GM21786 (cell line): Measurements from ENCODE around the gene AOAH.

ENCODE experiments used
- ATAC-seq: cut with Tn5 transposase; IDR thresholded peaks from one replicate; pipeline ENCODE4 v1.9.1; 2021; ENCODE audit not compliant: unreplicated experiment

The AOAH gene

GRCh38 chr7:36635091-36635490, 89.2 kb downstream of the AOAH start:
- ATAC-seq, result no peak

- ATAC-seq, result no peak
Measured at GRCh38 chr7:36633377-36633776, 90.9 kb downstream of the AOAH start.

GRCh38 chr7:36630112-36630650, 94.1 kb downstream of the AOAH start:
- no peak for ATAC-seq

GRCh38 chr7:36629351-36629750, 94.9 kb downstream of the AOAH start:
- ATAC-seq, result no peak

GRCh38 chr7:36627836-36628235, 96.5 kb downstream of the AOAH start:
- ATAC-seq, result no peak

GRCh38 chr7:36626111-36626510, 98.2 kb downstream of the AOAH start:
- ATAC-seq, result no peak

- no peak for ATAC-seq
Measured at GRCh38 chr7:36625247-36625646, 99.0 kb downstream of the AOAH start.

- no peak for ATAC-seq
Measured at GRCh38 chr7:36623247-36623646, 101.0 kb downstream of the AOAH start.

GRCh38 chr7:36621396-36621795, 102.9 kb downstream of the AOAH start:
- ATAC-seq, result no peak

- no peak for ATAC-seq
Measured at GRCh38 chr7:36620166-36620708, 104.1 kb downstream of the AOAH start.

- ATAC-seq, result no peak
Measured at GRCh38 chr7:36617408-36617807, 106.9 kb downstream of the AOAH start.

GRCh38 chr7:36615852-36616540, 108.3 kb downstream of the AOAH start:
- no peak for ATAC-seq

GRCh38 chr7:36614959-36615358, 109.3 kb downstream of the AOAH start:
- ATAC-seq, result no peak

- ATAC-seq, result no peak
Measured at GRCh38 chr7:36613031-36613614, 111.2 kb downstream of the AOAH start.

GRCh38 chr7:36611703-36612102, 112.6 kb downstream of the AOAH start:
- ATAC-seq, result no peak

- no peak for ATAC-seq
Measured at GRCh38 chr7:36607721-36608095, 116.6 kb downstream of the AOAH start.

- no peak for ATAC-seq
Measured at GRCh38 chr7:36606976-36607720, 117.1 kb downstream of the AOAH start.

GRCh38 chr7:36606153-36606975, 117.9 kb downstream of the AOAH start:
- ATAC-seq, result no peak

GRCh38 chr7:36605261-36606051, 118.8 kb downstream of the AOAH start:
- no peak for ATAC-seq

GRCh38 chr7:36604806-36605205, 119.5 kb downstream of the AOAH start:
- no peak for ATAC-seq
